GM21367 (cell line): ENCODE results near the gene BACH1.

Experiments used
- ATAC-seq: cut with Tn5 transposase; IDR thresholded peaks from one replicate; pipeline ENCODE4 v1.9.1; 2021; ENCODE audit not compliant: unreplicated experiment

Gene BACH1

GRCh38 chr21:29374481-29374880 is 75.8 kb downstream of the BACH1 start:
- ATAC-seq: no peak

GRCh38 chr21:29376556-29376955 is 77.8 kb downstream of the BACH1 start:
- ATAC-seq: peak; percentile 84

GRCh38 chr21:29377266-29377665 is 78.5 kb downstream of the BACH1 start:
- ATAC-seq: no peak

- no peak for ATAC-seq
Observed at GRCh38 chr21:29378832-29379231, 80.1 kb downstream of the BACH1 start.

GRCh38 chr21:29379517-29380054 is 80.9 kb downstream of the BACH1 start:
- ATAC-seq: no peak

- no peak for ATAC-seq
Observed at GRCh38 chr21:29382030-29382654, 83.4 kb downstream of the BACH1 start.

GRCh38 chr21:29384683-29385359 is 86.1 kb downstream of the BACH1 start:
- ATAC-seq: no peak

GRCh38 chr21:29385934-29386520 is 87.3 kb downstream of the BACH1 start:
- no peak for ATAC-seq

- no peak for ATAC-seq
Observed at GRCh38 chr21:29386803-29387202, 88.1 kb downstream of the BACH1 start.

- no peak for ATAC-seq
Observed at GRCh38 chr21:29387598-29387997, 88.9 kb downstream of the BACH1 start.

GRCh38 chr21:29389136-29389535 is 90.4 kb downstream of the BACH1 start:
- no peak for ATAC-seq

GRCh38 chr21:29390778-29391177 is 92.1 kb downstream of the BACH1 start:
- no peak for ATAC-seq

GRCh38 chr21:29394051-29394450 is 95.3 kb downstream of the BACH1 start:
- no peak for ATAC-seq
